SK-N-MC (cell line): Measurements from ENCODE around the gene SLC23A1.

ENCODE experiments used
- DNase-seq: peaks from one replicate; pipeline ENCODE4 v3.0.0-alpha.2; 2011; ENCODE audit warnings: low read depth, low spot score
- H3K27ac ChIP-seq: fragments of 200-600 bp; sonication (generic); 2 replicates; pipeline ENCODE4 v1.5.1; 2016; ENCODE audit warnings: mixed run types
- H3K36me3 ChIP-seq: fragments of 200-600 bp; sonication (generic); 2 replicates; pipeline ENCODE4 v1.6.1; 2017; ENCODE audit warnings: antibody characterized with exemption, low read length, mixed read lengths; ENCODE audit not compliant: insufficient read depth
- H3K4me3 ChIP-seq: fragments of 200-600 bp; sonication (generic); 2 replicates; pipeline ENCODE4 v1.5.1; 2016
- H3K9ac ChIP-seq: fragments of 200-600 bp; sonication (generic); 2 replicates; pipeline ENCODE4 v1.8.0; 2017; ENCODE audit warnings: mixed run types, mixed read lengths; ENCODE audit not compliant: insufficient read length
- H3K9me3 ChIP-seq: fragments of 200-600 bp; sonication (generic); 2 replicates; pipeline ENCODE4 v1.6.1; 2017; ENCODE audit warnings: low read depth, mild to moderate bottlenecking, antibody characterized with exemption, low read length, moderate library complexity, mixed read lengths
- EZH2 ChIP-seq: fragments of 200-600 bp; sonication (generic); IDR thresholded peaks from one replicate; pipeline ENCODE4 v1.6.1; 2017; ENCODE audit warnings: antibody characterized with exemption
- FOXP2 ChIP-seq: optimal IDR thresholded peaks from 2 replicates; pipeline ENCODE3; 2011; ENCODE audit warnings: mild to moderate bottlenecking, moderate library complexity; ENCODE audit not compliant: insufficient read depth; ENCODE audit errors: extremely low read length, control extremely low read depth
- POLR2AphosphoS5 ChIP-seq: IDR thresholded peaks from 2 replicates; pipeline ENCODE4 v1.6.1; 2012; ENCODE audit warnings: mild to moderate bottlenecking, low read depth, low read length, borderline replicate concordance

Gene SLC23A1

GRCh38 chr5:139401546-139401945 is 18.4 kb upstream of the SLC23A1 start:
- TF ChIP-seq FOXP2 (no peak), EZH2 (no peak), POLR2AphosphoS5 (no peak)
- no peak for DNase-seq
- H3K36me3 ChIP-seq = no peaks in the 10 kb centered on the region
- no peak overlapping the region for H3K9ac ChIP-seq
- no peak overlapping the region for H3K4me3 ChIP-seq
- H3K27ac ChIP-seq = no peak overlapping the region
- no peaks in the 10 kb centered on the region for H3K9me3 ChIP-seq

GRCh38 chr5:139399501-139400121 is 16.5 kb upstream of the SLC23A1 start:
- no peak for TF ChIP-seq FOXP2
- no peaks in the 10 kb centered on the region for H3K36me3 ChIP-seq
- DNase-seq = no peak
- H3K4me3 ChIP-seq = no peak overlapping the region
- H3K9me3 ChIP-seq = no peaks in the 10 kb centered on the region
- no peak overlapping the region for H3K27ac ChIP-seq
- no peak overlapping the region for H3K9ac ChIP-seq

GRCh38 chr5:139397921-139398320 is 14.8 kb upstream of the SLC23A1 start:
- Histone ChIP-seq H3K36me3 (no peaks in the 10 kb centered on the region), H3K27ac (no peak overlapping the region), H3K9ac (no peak overlapping the region), H3K9me3 (no peaks in the 10 kb centered on the region), H3K4me3 (no peak overlapping the region)
- TF ChIP-seq EZH2 (no peak), POLR2AphosphoS5 (no peak), FOXP2 (no peak)
- DNase-seq = no peak

GRCh38 chr5:139396691-139397090 is 13.6 kb upstream of the SLC23A1 start:
- no peaks in the 10 kb centered on the region for H3K9me3 ChIP-seq
- TF ChIP-seq FOXP2 (no peak), POLR2AphosphoS5 (no peak), EZH2 (no peak)
- no peak overlapping the region for H3K9ac ChIP-seq
- no peaks in the 10 kb centered on the region for H3K36me3 ChIP-seq
- DNase-seq = no peak
- H3K4me3 ChIP-seq = no peak overlapping the region
- no peak overlapping the region for H3K27ac ChIP-seq

GRCh38 chr5:139395844-139396640 is 12.9 kb upstream of the SLC23A1 start:
- no peak for DNase-seq
- TF ChIP-seq EZH2 (no peak), POLR2AphosphoS5 (no peak), FOXP2 (no peak)
- Histone ChIP-seq H3K36me3 (no peaks in the 10 kb centered on the region), H3K27ac (no peak overlapping the region), H3K4me3 (no peak overlapping the region), H3K9ac (no peak overlapping the region), H3K9me3 (no peaks in the 10 kb centered on the region)

GRCh38 chr5:139394654-139395566 is 11.8 kb upstream of the SLC23A1 start, which contains the start of gene PROB1:
Gene PROB1 (minus strand): TSS chr5:139395104. CDS start chr5:139395081, 23 bp downstream.
- no peak for DNase-seq
- Histone ChIP-seq H3K36me3 (no peaks in the 10 kb centered on the region), H3K9me3 (no peaks in the 10 kb centered on the region), H3K4me3 (no peak within 1 kb of the TSS), H3K9ac (no peak within 1 kb of the TSS), H3K27ac (no peak within 1 kb of the TSS)
- TF ChIP-seq POLR2AphosphoS5 (no peak), FOXP2 (no peak), EZH2 (no peak)

GRCh38 chr5:139394123-139394653 is 11.1 kb upstream of the SLC23A1 start:
- H3K9me3 ChIP-seq = no peaks in the 10 kb centered on the region
- no peaks in the 10 kb centered on the region for H3K36me3 ChIP-seq
- no peak overlapping the region for H3K27ac ChIP-seq
- no peak for DNase-seq
- H3K9ac ChIP-seq = no peak overlapping the region
- no peak overlapping the region for H3K4me3 ChIP-seq
- TF ChIP-seq EZH2 (no peak), FOXP2 (no peak), POLR2AphosphoS5 (no peak)

- Histone ChIP-seq H3K27ac (no peak overlapping the region), H3K9ac (peak overlapping the region; percentile 61), H3K4me3 (peak overlapping the region; percentile 83), H3K9me3 (no peaks in the 10 kb centered on the region), H3K36me3 (no peaks in the 10 kb centered on the region)
- no peak for TF ChIP-seq EZH2
- TF ChIP-seq POLR2AphosphoS5 = no peak
- TF ChIP-seq FOXP2 = no peak
- DNase-seq = no peak
These were observed 10.5 kb upstream of the SLC23A1 start for GRCh38 chr5:139393497-139394122.
